Osteoblast (primary cell): ENCODE data around the gene NDST4. TPM values are rescaled to one million over a fixed set of nuclear protein-coding genes. Genes with fewer than 3 reads are reported as not detected.

Source experiments
- DNase-seq: peaks from one replicate; pipeline ENCODE4 v3.0.0; 2011; ENCODE audit warnings: low spot score, mixed read lengths; ENCODE audit not compliant: insufficient read length; ENCODE audit errors: missing footprints
- H2AFZ ChIP-seq: 2 replicates; pipeline ENCODE4 v1.6.0; 2011; ENCODE audit warnings: mild to moderate bottlenecking, low read length
- H3K27ac ChIP-seq: 2 replicates; pipeline ENCODE4 v1.5.1; 2011; ENCODE audit warnings: mild to moderate bottlenecking, low read depth, low read length, moderate library complexity
- H3K27me3 ChIP-seq: 2 replicates; pipeline ENCODE4 v1.6.0; 2012; ENCODE audit warnings: mild to moderate bottlenecking, control low read depth, inconsistent platforms, low read length, moderate library complexity; ENCODE audit not compliant: insufficient read depth
- H3K36me3 ChIP-seq: 2 replicates; pipeline ENCODE4 v1.5.1; 2011; ENCODE audit warnings: mild to moderate bottlenecking, low read length, control low read depth, moderate library complexity; ENCODE audit not compliant: insufficient read depth
- H3K4me1 ChIP-seq: 2 replicates; pipeline ENCODE4 v1.5.1; 2011; ENCODE audit warnings: mild to moderate bottlenecking, low read length, control low read depth, moderate library complexity; ENCODE audit not compliant: insufficient read depth
- H3K4me2 ChIP-seq: 2 replicates; pipeline ENCODE4 v1.6.0; 2011; ENCODE audit warnings: mild to moderate bottlenecking, low read length; ENCODE audit not compliant: insufficient read depth
- H3K4me3 ChIP-seq: fragments of 200-600 bp; sonication (generic); 3 replicates; pipeline ENCODE4 v1.5.1; 2012; ENCODE audit warnings: mild to moderate bottlenecking, low read length, inconsistent platforms; ENCODE audit not compliant: insufficient read depth
- H3K79me2 ChIP-seq: 2 replicates; pipeline ENCODE4 v1.6.0; 2012; ENCODE audit warnings: mild to moderate bottlenecking, low read length, control low read depth, inconsistent platforms; ENCODE audit not compliant: insufficient read depth
- H3K9me3 ChIP-seq: 2 replicates; pipeline ENCODE4 v1.5.1; 2011; ENCODE audit warnings: low read depth, low read length, control low read depth
- H4K20me1 ChIP-seq: 2 replicates; pipeline ENCODE4 v1.6.0; 2012; ENCODE audit warnings: mild to moderate bottlenecking, low read length, control low read depth; ENCODE audit not compliant: insufficient read depth
- CTCF ChIP-seq: IDR thresholded peaks from 2 replicates; pipeline ENCODE4 v1.5.1; 2011; ENCODE audit warnings: mild to moderate bottlenecking, low read depth, low read length, moderate library complexity; ENCODE audit errors: extremely low read depth
- total RNA-seq: library from RNA; depleted of rRNA; stranded (reverse); fragments of >200 nt; gene quantifications from 2 replicates; pipeline ENCODE4 v1.2.3, GENCODE V29; 2012

Gene NDST4
- total RNA-seq, 1 donor, result not detected

GRCh38 chr4:115128037-115128436 is 14.6 kb upstream of the NDST4 start:
- Histone ChIP-seq H3K36me3 (no peaks in the 10 kb centered on the region), H3K4me2 (no peak overlapping the region), H3K27me3 (no peaks in the 10 kb centered on the region), H3K27ac (no peak overlapping the region), H3K79me2 (no peaks in the 10 kb centered on the region), H2AFZ (no peak overlapping the region), H4K20me1 (no peaks in the 10 kb centered on the region), H3K9me3 (no peaks in the 10 kb centered on the region), H3K4me3 (no peak overlapping the region), H3K4me1 (no peaks in the 10 kb centered on the region)
- DNase-seq, result no peak
- no peak for TF ChIP-seq CTCF

DNA sequence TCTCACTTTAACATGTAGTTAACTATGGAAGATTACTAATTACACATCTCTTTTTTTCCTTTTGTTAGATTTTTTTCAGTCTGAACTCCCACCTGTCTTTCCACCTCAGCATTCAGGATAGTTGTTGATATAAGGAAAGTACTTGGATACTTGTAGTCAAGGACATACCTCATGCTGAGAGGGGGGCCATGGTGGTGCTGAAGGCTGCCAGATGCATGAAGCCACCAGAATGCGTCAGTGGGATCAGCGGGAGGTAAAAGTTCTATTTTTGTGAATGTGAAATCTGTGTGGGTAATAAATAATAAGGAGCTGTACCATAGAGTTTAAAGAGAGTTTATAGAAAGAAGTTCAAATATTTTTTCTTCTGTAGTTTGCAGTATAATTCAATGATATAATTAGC is 13.1 kb upstream of the NDST4 start:
- no peaks in the 10 kb centered on the region for H3K36me3 ChIP-seq
- no peaks in the 10 kb centered on the region for H3K9me3 ChIP-seq
- H3K4me2 ChIP-seq, result no peak overlapping the region
- no peak overlapping the region for H2AFZ ChIP-seq
- H3K4me3 ChIP-seq, result no peak overlapping the region
- no peaks in the 10 kb centered on the region for H3K79me2 ChIP-seq
- H4K20me1 ChIP-seq, result no peaks in the 10 kb centered on the region
- H3K27ac ChIP-seq, result no peak overlapping the region
- H3K27me3 ChIP-seq, result no peaks in the 10 kb centered on the region
- H3K4me1 ChIP-seq, result no peaks in the 10 kb centered on the region
- TF ChIP-seq CTCF, result no peak
- DNase-seq, result no peak

GRCh38 chr4:115121351-115122043 is 8.1 kb upstream of the NDST4 start:
- no peaks in the 10 kb centered on the region for H3K27me3 ChIP-seq
- H3K4me3 ChIP-seq, result no peak overlapping the region
- H3K4me1 ChIP-seq, result no peaks in the 10 kb centered on the region
- DNase-seq, result no peak
- H3K27ac ChIP-seq, result no peak overlapping the region
- H3K4me2 ChIP-seq, result no peak overlapping the region
- no peaks in the 10 kb centered on the region for H4K20me1 ChIP-seq
- TF ChIP-seq CTCF, result no peak
- H3K9me3 ChIP-seq, result no peaks in the 10 kb centered on the region
- H2AFZ ChIP-seq, result no peak overlapping the region
- H3K79me2 ChIP-seq, result no peaks in the 10 kb centered on the region
- H3K36me3 ChIP-seq, result no peaks in the 10 kb centered on the region

GRCh38 chr4:115119804-115120352 is 6.5 kb upstream of the NDST4 start:
- Histone ChIP-seq H4K20me1 (no peaks in the 10 kb centered on the region), H3K27me3 (no peaks in the 10 kb centered on the region), H3K4me3 (no peak overlapping the region), H3K4me1 (no peaks in the 10 kb centered on the region), H3K27ac (no peak overlapping the region), H2AFZ (no peak overlapping the region), H3K79me2 (no peaks in the 10 kb centered on the region), H3K36me3 (no peaks in the 10 kb centered on the region), H3K4me2 (no peak overlapping the region), H3K9me3 (no peaks in the 10 kb centered on the region)
- TF ChIP-seq CTCF, result no peak
- no peak for DNase-seq
